Mucosa of stomach (tissue), 1 donor: ENCODE data around the gene MMS19.
A peak's percentile ranks its signal among the peaks of the same experiment; 100 is the strongest.

Source experiments
- H3K27me3 ChIP-seq: one replicate; pipeline ENCODE4 v1.7.0; 2013; ENCODE audit warnings: mild to moderate bottlenecking, low read length; ENCODE audit not compliant: control insufficient read depth, insufficient read depth
- H3K36me3 ChIP-seq: one replicate; pipeline ENCODE4 v1.7.0; 2013; ENCODE audit warnings: low read length; ENCODE audit not compliant: control insufficient read depth, insufficient read depth
- H3K4me1 ChIP-seq: one replicate; pipeline ENCODE4 v1.7.0; 2013; ENCODE audit warnings: mild to moderate bottlenecking, low read length; ENCODE audit not compliant: control insufficient read depth, insufficient read depth
- H3K4me3 ChIP-seq: one replicate; pipeline ENCODE4 v1.7.0; 2013; ENCODE audit warnings: low read length
- H3K9ac ChIP-seq: one replicate; pipeline ENCODE4 v1.7.0; 2013; ENCODE audit warnings: mild to moderate bottlenecking, low read length, moderate library complexity
- H3K9me3 ChIP-seq: one replicate; pipeline ENCODE4 v1.7.0; 2013; ENCODE audit warnings: mild to moderate bottlenecking, low read length, moderate library complexity; ENCODE audit not compliant: control insufficient read depth
- donor health status: Pancreatic carcinoma.

Gene MMS19

GRCh38 chr10:97452352-97452751 is 45.9 kb downstream of the MMS19 start:
- H3K36me3 ChIP-seq, result peaks cover 7% of the 10 kb centered on the region
- H3K9ac ChIP-seq, result no peak overlapping the region
- peaks cover 19% of the 10 kb centered on the region for H3K4me1 ChIP-seq
- no peak overlapping the region for H3K4me3 ChIP-seq
- no peaks in the 10 kb centered on the region for H3K9me3 ChIP-seq
- no peaks in the 10 kb centered on the region for H3K27me3 ChIP-seq

GRCh38 chr10:97451605-97452004 is 46.6 kb downstream of the MMS19 start:
- H3K4me3 ChIP-seq, result no peak overlapping the region
- no peaks in the 10 kb centered on the region for H3K9me3 ChIP-seq
- peaks cover 2% of the 10 kb centered on the region for H3K36me3 ChIP-seq
- H3K4me1 ChIP-seq, result peaks cover 23% of the 10 kb centered on the region
- H3K9ac ChIP-seq, result no peak overlapping the region
- no peaks in the 10 kb centered on the region for H3K27me3 ChIP-seq

GRCh38 chr10:97450828-97451227 is 47.4 kb downstream of the MMS19 start:
- peaks cover 23% of the 10 kb centered on the region for H3K4me1 ChIP-seq
- no peaks in the 10 kb centered on the region for H3K9me3 ChIP-seq
- no peaks in the 10 kb centered on the region for H3K27me3 ChIP-seq
- no peaks in the 10 kb centered on the region for H3K36me3 ChIP-seq
- no peak overlapping the region for H3K9ac ChIP-seq
- H3K4me3 ChIP-seq, result no peak overlapping the region

GRCh38 chr10:97445722-97446639 is 52.2 kb downstream of the MMS19 start, which contains the start of the genes EXOSC1 and ZDHHC16:
Gene EXOSC1 (minus strand): TSS chr10:97446006. CDS start chr10:97445985, 21 bp downstream.
Gene ZDHHC16 (plus strand): TSS chr10:97446175. CDS start chr10:97451676, 5,501 bp downstream.
- peak within 1 kb of the TSS; percentile 54 for H3K4me3 ChIP-seq
- H3K4me1 ChIP-seq, result peaks cover 23% of the 10 kb centered on the region
- H3K9ac ChIP-seq, result peak within 1 kb of the TSS; percentile 51
- no peaks in the 10 kb centered on the region for H3K27me3 ChIP-seq
- no peaks in the 10 kb centered on the region for H3K9me3 ChIP-seq
- H3K36me3 ChIP-seq, result no peaks in the 10 kb centered on the region

- peak overlapping the region; percentile 51 for H3K9ac ChIP-seq
- H3K9me3 ChIP-seq, result no peaks in the 10 kb centered on the region
- no peaks in the 10 kb centered on the region for H3K27me3 ChIP-seq
- no peaks in the 10 kb centered on the region for H3K36me3 ChIP-seq
- H3K4me3 ChIP-seq, result peak overlapping the region; percentile 54
- H3K4me1 ChIP-seq, result peaks cover 23% of the 10 kb centered on the region
Observed at GRCh38 chr10:97445357-97445721, 52.9 kb downstream of the MMS19 start.

- Histone ChIP-seq H3K9me3 (no peaks in the 10 kb centered on the region), H3K27me3 (no peaks in the 10 kb centered on the region), H3K4me1 (peaks cover 23% of the 10 kb centered on the region), H3K4me3 (no peak overlapping the region), H3K36me3 (no peaks in the 10 kb centered on the region), H3K9ac (no peak overlapping the region)
Observed at GRCh38 chr10:97444212-97444611, 54.0 kb downstream of the MMS19 start.

GRCh38 chr10:97442277-97442676 is 55.9 kb downstream of the MMS19 start:
- H3K9me3 ChIP-seq, result no peaks in the 10 kb centered on the region
- peaks cover 12% of the 10 kb centered on the region for H3K4me1 ChIP-seq
- H3K27me3 ChIP-seq, result no peaks in the 10 kb centered on the region
- no peak overlapping the region for H3K9ac ChIP-seq
- no peaks in the 10 kb centered on the region for H3K36me3 ChIP-seq
- H3K4me3 ChIP-seq, result no peak overlapping the region

GRCh38 chr10:97435211-97435610 is 63.0 kb downstream of the MMS19 start:
- H3K9me3 ChIP-seq, result no peaks in the 10 kb centered on the region
- no peak overlapping the region for H3K4me3 ChIP-seq
- H3K9ac ChIP-seq, result no peak overlapping the region
- H3K4me1 ChIP-seq, result no peaks in the 10 kb centered on the region
- H3K36me3 ChIP-seq, result no peaks in the 10 kb centered on the region
- H3K27me3 ChIP-seq, result no peaks in the 10 kb centered on the region

GRCh38 chr10:97434557-97434956 is 63.7 kb downstream of the MMS19 start:
- Histone ChIP-seq H3K36me3 (no peaks in the 10 kb centered on the region), H3K4me1 (no peaks in the 10 kb centered on the region), H3K27me3 (no peaks in the 10 kb centered on the region)

GRCh38 chr10:97434055-97434454 is 64.2 kb downstream of the MMS19 start:
- Histone ChIP-seq H3K4me1 (no peaks in the 10 kb centered on the region), H3K9me3 (no peaks in the 10 kb centered on the region), H3K4me3 (no peak overlapping the region), H3K27me3 (no peaks in the 10 kb centered on the region), H3K36me3 (no peaks in the 10 kb centered on the region), H3K9ac (no peak overlapping the region)

More at GRCh38 chr10:97434557-97434956, 63.7 kb downstream of the MMS19 start:
- Histone ChIP-seq H3K9ac (no peak overlapping the region), H3K4me3 (no peak overlapping the region), H3K9me3 (no peaks in the 10 kb centered on the region)

GRCh38 chr10:97428572-97428981 is 69.6 kb downstream of the MMS19 start:
- Histone ChIP-seq H3K4me3 (no peak overlapping the region), H3K4me1 (peaks cover 17% of the 10 kb centered on the region), H3K9me3 (no peaks in the 10 kb centered on the region), H3K27me3 (no peaks in the 10 kb centered on the region), H3K9ac (no peak overlapping the region), H3K36me3 (no peaks in the 10 kb centered on the region)

- Histone ChIP-seq H3K9ac (no peak overlapping the region), H3K4me1 (peaks cover 17% of the 10 kb centered on the region), H3K4me3 (peak overlapping the region; percentile 64)
Observed at GRCh38 chr10:97427571-97428179, 70.5 kb downstream of the MMS19 start.

More at GRCh38 chr10:97427571-97428179, 70.5 kb downstream of the MMS19 start:
- no peaks in the 10 kb centered on the region for H3K36me3 ChIP-seq
- H3K27me3 ChIP-seq, result no peaks in the 10 kb centered on the region
- no peaks in the 10 kb centered on the region for H3K9me3 ChIP-seq
